K562 (cell line): ENCODE data around the gene PRPF8. TPM values are rescaled to one million over a fixed set of nuclear protein-coding genes. Genes with fewer than 3 reads are reported as not detected.

Experiments used
- ATAC-seq: fragments of 200-7000 bp; cut with Tn5 transposase; 3 replicates; pipeline ENCODE4 v1.9.1; 2020; ENCODE audit warnings: moderate library complexity
- BruUV-seq: library from RNA; stranded (reverse); fragments of 400-500 nt; replicated peaks from 2 replicates; lab custom pipeline; 2021; lab: Mats Ljungman, UMichigan
- CTCF ChIA-PET: fragments of 300-600 bp; formaldehyde crosslinking; extraction: SDS; loops from one replicate; lab custom pipeline; 2021; ENCODE audit warnings: low intra/inter-chr PET ratio; lab: Yijun Ruan, JAX
- POLR2A ChIA-PET: fragments of 300-600, 350-650 bp; sonication (Branson Sonifier 250); formaldehyde crosslinking; extraction: SDS; loops from one replicate; lab custom pipeline; 2021; ENCODE audit warnings: antibody characterized with exemption, inconsistent platforms; lab: Yijun Ruan, JAX
- DNase-seq, 4 experiments: peaks; one replicate each; pipeline versions ENCODE4 v3.0.0 to v3.0.0-alpha.2; 2011 to 2018; ENCODE audit warnings: low spot score in 3 of 4, mixed read lengths in 3 of 4; ENCODE audit errors: extremely low read depth in 1 of 4
- FAIRE-seq: peaks from 2 replicates; lab custom pipeline; 2011; peaks lifted over from hg19 to GRCh38; lab: Jason Lieb, UNC
- H2AFZ ChIP-seq: 2 replicates; pipeline ENCODE4 v1.6.0; 2011; ENCODE audit warnings: low read depth, low read length, control low read depth, inconsistent platforms
- H3K27ac ChIP-seq: fragments of 200-600 bp; 3 replicates; pipeline ENCODE4 v1.8.0; 2011; ENCODE audit warnings: low read depth, mild to moderate bottlenecking, control low read depth, inconsistent platforms, low read length, moderate library complexity, mixed read lengths; ENCODE audit errors: extremely low read depth
- H3K27me3 ChIP-seq, 2 experiments: fragments of 300-600 bp in 1 of 2; 2 replicates in 1 of 2; 3 replicates in 1 of 2; pipeline versions ENCODE4 v1.6.0 to v1.8.0; 2011; ENCODE audit warnings: inconsistent platforms in 2 of 2, low read length in 2 of 2, mild to moderate bottlenecking in 1 of 2, mixed read lengths in 1 of 2, moderate library complexity in 1 of 2; ENCODE audit not compliant: control insufficient read depth in 2 of 2, insufficient read depth in 2 of 2
- H3K36me3 ChIP-seq: fragments of 300-600 bp; 3 replicates; pipeline ENCODE4 v1.8.0; 2011; ENCODE audit warnings: mild to moderate bottlenecking, low read length, inconsistent platforms; ENCODE audit not compliant: control insufficient read depth, insufficient read depth
- H3K4me1 ChIP-seq, 2 experiments: fragments of 200-600 bp in 1 of 2; replicated peaks in 1 of 2; 2 replicates in 1 of 2; 3 replicates in 1 of 2; pipeline versions ENCODE4 v1.5.1 to v1.8.0; 2011; ENCODE audit warnings: inconsistent platforms in 2 of 2, low read length in 2 of 2, mild to moderate bottlenecking in 1 of 2, mixed read lengths in 1 of 2, moderate library complexity in 1 of 2; ENCODE audit not compliant: control insufficient read depth in 2 of 2, insufficient read depth in 2 of 2
- H3K4me2 ChIP-seq: 2 replicates; pipeline ENCODE4 v1.6.1; 2011; ENCODE audit warnings: low read length, control low read depth, inconsistent platforms, mixed read lengths; ENCODE audit not compliant: insufficient read depth
- H3K4me3 ChIP-seq: fragments of 200-600 bp; sonication (generic), shearing (Covaris generic); 2 replicates; pipeline ENCODE4 v1.5.1; 2016; ENCODE audit warnings: control low read depth, inconsistent platforms
- H3K79me2 ChIP-seq: fragments of 200-600 bp; 3 replicates; pipeline ENCODE4 v1.8.0; 2011; ENCODE audit warnings: low read length, inconsistent platforms; ENCODE audit not compliant: control insufficient read depth, insufficient read depth
- H3K9ac ChIP-seq, 2 experiments: 2 replicates each; pipeline versions ENCODE4 v1.6.0 to v1.6.1; 2011; ENCODE audit warnings: low read depth in 2 of 2, low read length in 2 of 2, control low read depth in 1 of 2, inconsistent platforms in 1 of 2, mild to moderate bottlenecking in 1 of 2, mixed read lengths in 1 of 2; ENCODE audit not compliant: insufficient read depth in 1 of 2
- H3K9me1 ChIP-seq: one replicate; pipeline ENCODE4 v1.6.0; 2011; ENCODE audit warnings: inconsistent platforms, mild to moderate bottlenecking, low read length, moderate library complexity; ENCODE audit not compliant: control insufficient read depth, insufficient read depth
- H3K9me3 ChIP-seq: replicated peaks from 2 replicates; pipeline ENCODE4 v1.5.1; 2011; ENCODE audit warnings: low read depth, low read length, inconsistent platforms; ENCODE audit not compliant: control insufficient read depth, insufficient read depth
- H4K20me1 ChIP-seq: replicated peaks from 2 replicates; pipeline ENCODE4 v1.6.1; 2011; ENCODE audit warnings: low read length, inconsistent platforms, mixed read lengths; ENCODE audit not compliant: control insufficient read depth, insufficient read depth
- ARHGAP35 ChIP-seq: fragments of 450-650 bp; IDR thresholded peaks from 2 replicates; pipeline ENCODE4 v1.6.1; 2018; ENCODE audit not compliant: partially characterized antibody
- MAFG ChIP-seq: fragments of 450-650 bp; conservative IDR thresholded peaks from 2 replicates; pipeline ENCODE4 v1.6.1; 2016; ENCODE audit warnings: missing genetic modification characterization, missing compliant biosample characterization
- ZNF75A ChIP-seq: fragments of 450-650 bp; formaldehyde crosslinking; IDR thresholded peaks from 2 replicates; pipeline ENCODE4 v1.4.0; 2020; ENCODE audit warnings: mild to moderate bottlenecking
- WGBS: fragments of 100-300 bp; shearing (Covaris generic); methylation state at CpG from one replicate; pipeline ENCODE4 v1.1.6; 2016; ENCODE audit warnings: low coverage, mixed read lengths; ENCODE audit not compliant: insufficient coverage; ENCODE audit errors: missing lambda C conversion rate; 5-methylcytosine and 5-hydroxymethylcytosine counted together
- in situ Hi-C: fragments of 300-500 bp; cut with MboI; formaldehyde crosslinking; loops from 4 replicates; pipeline ENCODE4 v1.15.0; 2018; ENCODE audit warnings: inconsistent platforms, mixed read lengths
- intact Hi-C: fragments of 100-400 bp; cut with micrococcal nuclease; formaldehyde crosslinking; loops from 2 replicates; pipeline ENCODE4 v1.14.2; 2022
- polyA plus RNA-seq, 8 experiments: library from polyadenylated mRNA; depleted of rRNA in 4 of 8; stranded (reverse) in 5 of 8; unstranded in 3 of 8; fragments of >200 nt; fragmentation: Nextera tagmentation in 2 of 8; fragmentation: Illumina TruSeq in 1 of 8; extraction: Ambion mirVana in 2 of 8; extraction: Trizol in 1 of 8; gene quantifications; 2 replicates each; pipeline versions ENCODE4 v1.2.1 to v1.2.3, GENCODE V29; 2011 to 2014; ENCODE audit warnings: inconsistent platforms in 1 of 8, missing spikeins in 1 of 8
- total RNA-seq, 7 experiments: library from RNA; depleted of rRNA in 6 of 7; stranded (reverse); fragments of >200 nt in 6 of 7; fragmentation: Illumina TruSeq in 2 of 7; extraction: Trizol in 2 of 7; gene quantifications; 2 replicates each; pipeline versions ENCODE4 v1.2.1 to v1.2.3, GENCODE V29; 2011 to 2021; ENCODE audit warnings: low replicate concordance in 1 of 7
- TF ChIP-seq, protein P1 (sequence below): fragments of 450-650 bp; formaldehyde crosslinking; IDR thresholded peaks from 2 replicates; pipeline ENCODE4 v1.4.0; 2020; ENCODE audit warnings: mild to moderate bottlenecking

Gene PRPF8
- total and polyA plus RNA-seq, 9 of the 15 experiments (the other 6 are each of a cell fraction or from before 2014, with no cell fraction given), result 64.3 to 294 (median 85.9) TPM

DNA sequence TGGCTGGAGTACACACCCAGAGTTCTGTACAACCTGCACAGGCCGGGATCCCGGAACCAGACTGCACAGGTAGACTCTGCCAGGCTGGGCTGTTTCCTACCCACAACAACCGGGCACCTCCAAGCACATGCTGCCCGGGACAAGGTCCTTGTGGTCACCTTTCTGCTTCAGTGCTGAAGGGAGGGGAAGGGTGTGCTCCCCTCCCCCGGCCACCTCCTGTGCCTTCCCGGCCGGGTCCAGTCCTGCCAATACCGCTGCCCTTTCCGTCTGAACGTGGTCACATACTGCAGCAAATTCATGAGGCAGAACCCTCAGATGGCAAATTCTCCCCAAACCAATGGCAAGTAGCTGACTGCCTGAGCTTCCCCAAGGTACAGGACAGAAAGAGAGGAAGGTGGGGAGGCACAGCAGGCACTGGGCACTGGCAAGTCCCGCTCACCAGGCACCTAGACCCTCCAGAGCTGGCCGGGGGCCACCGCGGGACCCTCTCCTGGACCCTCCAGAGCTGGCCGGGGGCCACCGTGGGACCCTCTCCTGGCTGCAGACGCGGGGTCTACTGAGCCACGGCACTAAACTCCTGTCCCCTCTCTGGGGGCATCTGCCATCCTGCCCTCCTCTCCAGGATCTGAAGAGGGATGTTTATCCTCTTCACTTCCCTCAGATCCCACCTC is 78.9 kb downstream of the PRPF8 start:
- Histone ChIP-seq H3K9ac (no peak overlapping the region), H3K4me2 (no peak overlapping the region), H3K9me3 (peaks cover 5% of the 10 kb centered on the region; the same call in 1 of the 2 replicates), H3K27me3 (no peaks in the 10 kb centered on the region), H3K36me3 (no peaks in the 10 kb centered on the region), H3K27ac (no peak overlapping the region), H4K20me1 (no peaks in the 10 kb centered on the region), H3K4me3 (no peak overlapping the region), H3K79me2 (no peaks in the 10 kb centered on the region), H2AFZ (no peak overlapping the region)
- ATAC-seq, result no peak
- no peak for DNase-seq
- 63% methylated on average over 13 of the region's 19 CpGs for WGBS
- CTCF ChIA-PET, result no interaction called here
- intact Hi-C loops, result no loop called here
- POLR2A ChIA-PET, result no interaction called here
- BruUV-seq, result no TSS peak
- TF ChIP-seq MAFG (no peak), ZNF75A (CRISPR knock-in tag) (no peak), ARHGAP35 (no peak)
- TF ChIP-seq, protein P1, sequence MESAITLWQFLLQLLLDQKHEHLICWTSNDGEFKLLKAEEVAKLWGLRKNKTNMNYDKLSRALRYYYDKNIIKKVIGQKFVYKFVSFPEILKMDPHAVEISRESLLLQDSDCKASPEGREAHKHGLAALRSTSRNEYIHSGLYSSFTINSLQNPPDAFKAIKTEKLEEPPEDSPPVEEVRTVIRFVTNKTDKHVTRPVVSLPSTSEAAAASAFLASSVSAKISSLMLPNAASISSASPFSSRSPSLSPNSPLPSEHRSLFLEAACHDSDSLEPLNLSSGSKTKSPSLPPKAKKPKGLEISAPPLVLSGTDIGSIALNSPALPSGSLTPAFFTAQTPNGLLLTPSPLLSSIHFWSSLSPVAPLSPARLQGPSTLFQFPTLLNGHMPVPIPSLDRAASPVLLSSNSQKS (CRISPR knock-in tag), result no peak
- TF ChIP-seq, all 486 proteins: peak for 0
- Histone ChIP-seq H3K4me1 (peaks cover 0 to 12% of the 10 kb centered on the region in 2 experiments; a peak in 2 of 5 replicates), H3K9me1 (no peaks in the 10 kb centered on the region)
- no peak for FAIRE-seq
- in situ Hi-C loops, result no loop called here
